A549 (cell line): ENCODE results near the gene PARD3B.

Experiments
- BHLHE40 ChIP-seq: IDR thresholded peaks from 2 replicates; pipeline ENCODE4 v1.6.1; 2012; ENCODE audit warnings: low read depth, low read length, inconsistent platforms
- CBX8 ChIP-seq: fragments of 200-600 bp; sonication (generic); IDR thresholded peaks from 2 replicates; pipeline ENCODE4 v1.6.1; 2016
- CTCF ChIP-seq: fragments of >200 bp; sonication (Bioruptor Twin); formaldehyde crosslinking; IDR thresholded peaks from 3 replicates; pipeline ENCODE4 v1.5.1; 2016
- E2F6 ChIP-seq: IDR thresholded peaks from 2 replicates; pipeline ENCODE4 v1.6.1; 2012; ENCODE audit warnings: low read depth, borderline replicate concordance
- ELK1 ChIP-seq: fragments of 150-350 bp; IDR thresholded peaks from 2 replicates; pipeline ENCODE4 v1.6.1; 2014; ENCODE audit warnings: low read depth, mild to moderate bottlenecking, low read length
- FOXS1 ChIP-seq: fragments of 250-450 bp; sonication (Bioruptor Pico); IDR thresholded peaks from 2 replicates; pipeline ENCODE4 v1.5.0; 2020; ENCODE audit warnings: mild to moderate bottlenecking, moderate library complexity
- KDM1A ChIP-seq: fragments of 200-600 bp; sonication (generic); IDR thresholded peaks from 2 replicates; pipeline ENCODE4 v1.6.1; 2016; ENCODE audit warnings: low read depth, mild to moderate bottlenecking
- NFE2L2 ChIP-seq: fragments of 150-350 bp; conservative IDR thresholded peaks from 2 replicates; pipeline ENCODE4 v1.6.1; 2014; ENCODE audit warnings: low read length
- PHF8 ChIP-seq: fragments of 200-600 bp; sonication (generic); IDR thresholded peaks from 2 replicates; pipeline ENCODE4 v1.6.1; 2016; ENCODE audit warnings: low read depth, mild to moderate bottlenecking, antibody characterized with exemption, moderate library complexity, borderline replicate concordance
- POLR2A ChIP-seq: IDR thresholded peaks from 2 replicates; pipeline ENCODE4 v1.6.1; 2012; ENCODE audit warnings: mild to moderate bottlenecking, low read length
- REST ChIP-seq: fragments of 200-600 bp; sonication (generic); IDR thresholded peaks from 2 replicates; pipeline ENCODE4 v1.6.1; 2016; ENCODE audit warnings: antibody characterized with exemption, mild to moderate bottlenecking, moderate library complexity
- SREBF2 ChIP-seq: fragments of 450-650 bp; IDR thresholded peaks from 2 replicates; pipeline ENCODE4 v1.6.1; 2014; ENCODE audit warnings: mild to moderate bottlenecking, moderate library complexity

- TF ChIP-seq SREBF2 (no peak), CTCF (no peak), POLR2A (no peak), BHLHE40 (no peak), CBX8 (no peak), E2F6 (no peak), FOXS1 (CRISPR knock-in tag) (no peak), KDM1A (no peak), NFE2L2 (no peak), ELK1 (no peak), REST (no peak), PHF8 (no peak)
Measured at GRCh38 chr2:205555566-205556230, 1010.4 kb downstream of the PARD3B start.
